KBM-7 (cell line): Measurements from ENCODE around the gene KIF27.
"Not testable (repeated sequence)": the region's sequence is repeated elsewhere in the genome, so short reads cannot be mapped to it uniquely, and the experiment has no call there.

ENCODE experiments used
- DNase-seq: peaks from one replicate; pipeline ENCODE4 v3.0.0-alpha.2; 2015
- in situ Hi-C: fragments of 300-500 bp; cut with MboI; formaldehyde crosslinking; loops from 2 replicates; pipeline ENCODE4 v1.14.3; 2020; ENCODE audit warnings: low sequenced_read_pairs, low pct_unique_long_range_greater_than_20kb, mixed read lengths

The KIF27 gene

DNA sequence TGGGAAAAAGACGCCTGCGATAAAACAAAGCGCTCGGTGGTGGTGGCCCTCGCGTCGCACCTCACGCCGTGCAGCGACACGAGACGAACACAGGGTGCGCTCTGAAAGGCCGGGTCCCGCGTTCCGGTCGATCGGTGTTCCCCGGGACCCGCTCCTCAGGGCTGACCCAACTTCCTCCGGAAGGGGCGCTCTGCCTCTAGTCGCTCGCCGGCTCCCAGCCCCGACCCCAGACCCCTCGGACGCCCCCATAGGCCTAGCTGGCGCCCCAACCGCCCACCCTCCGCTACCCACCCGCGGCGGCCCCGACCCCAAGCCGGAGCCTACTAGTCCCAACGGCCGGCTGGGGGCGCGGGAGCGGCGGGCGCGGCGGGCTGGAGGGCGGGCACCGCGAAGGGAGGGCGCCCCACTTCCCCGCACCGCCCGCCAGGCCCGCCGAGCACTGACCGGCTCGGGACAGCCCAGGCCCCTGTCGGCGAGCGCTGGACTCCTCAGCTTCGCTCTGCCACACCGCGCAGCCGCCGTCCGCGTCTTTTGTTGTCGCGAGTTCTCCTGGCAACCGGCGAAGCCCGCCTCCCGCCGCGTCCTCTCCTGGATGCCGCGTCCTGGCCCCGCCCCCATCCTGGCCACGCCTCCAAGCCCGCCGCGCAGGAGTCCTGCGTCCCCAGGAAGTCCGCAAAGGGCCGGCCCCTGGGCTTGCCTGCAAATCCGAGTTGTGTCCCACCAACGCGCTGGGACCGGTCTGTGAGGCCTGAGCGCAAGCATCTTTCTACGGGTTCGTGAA, at the start of gene KIF27:
Gene KIF27, minus strand, starts transcription at position 506 of the 781 bp plus-strand sequence. CDS start 5,841 bp downstream, outside the sequence.
- in situ Hi-C loops = no loop called here
- peak; percentile 93 for DNase-seq

GRCh38 chr9:83969602-83970001, 48.4 kb upstream of the KIF27 start:
- DNase-seq = no peak
- in situ Hi-C loops = no loop called here

- in situ Hi-C loops = no loop called here
Observed at GRCh38 chr9:83967073-83967472, 45.8 kb upstream of the KIF27 start.

DNA sequence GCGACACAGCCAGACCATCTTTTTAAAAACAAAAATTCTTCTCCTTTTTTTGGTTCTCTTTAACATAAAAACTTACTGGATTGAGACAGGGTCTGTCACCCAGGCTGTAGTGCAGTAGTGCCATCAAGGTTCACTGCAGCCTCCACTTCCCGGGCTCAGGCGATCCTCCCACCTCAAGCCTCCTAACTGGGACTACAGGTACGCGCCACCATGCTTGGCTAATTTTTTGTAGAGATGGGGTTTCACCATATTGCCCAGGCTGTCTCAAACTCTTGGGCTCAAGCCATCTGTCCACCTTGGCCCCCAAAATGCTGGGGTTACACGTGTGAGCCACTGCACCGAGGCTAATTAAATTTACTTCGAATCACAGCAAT, 45.0 kb upstream of the KIF27 start:
- in situ Hi-C loops = no loop called here
- DNase-seq = no peak

More at GRCh38 chr9:83967073-83967472, 45.8 kb upstream of the KIF27 start:
- no peak for DNase-seq

GRCh38 chr9:83965350-83966208, 44.3 kb upstream of the KIF27 start:
- in situ Hi-C loops = no loop called here
- peak; percentile 49 for DNase-seq

- peak; percentile 39 for DNase-seq
- in situ Hi-C loops = no loop called here
Observed at GRCh38 chr9:83964973-83965349, 43.7 kb upstream of the KIF27 start.

- in situ Hi-C loops = no loop called here
- no peak for DNase-seq
Observed at GRCh38 chr9:83962165-83962564, 40.9 kb upstream of the KIF27 start.

GRCh38 chr9:83960991-83961390, 39.8 kb upstream of the KIF27 start:
- DNase-seq = no peak
- in situ Hi-C loops = no loop called here

DNA sequence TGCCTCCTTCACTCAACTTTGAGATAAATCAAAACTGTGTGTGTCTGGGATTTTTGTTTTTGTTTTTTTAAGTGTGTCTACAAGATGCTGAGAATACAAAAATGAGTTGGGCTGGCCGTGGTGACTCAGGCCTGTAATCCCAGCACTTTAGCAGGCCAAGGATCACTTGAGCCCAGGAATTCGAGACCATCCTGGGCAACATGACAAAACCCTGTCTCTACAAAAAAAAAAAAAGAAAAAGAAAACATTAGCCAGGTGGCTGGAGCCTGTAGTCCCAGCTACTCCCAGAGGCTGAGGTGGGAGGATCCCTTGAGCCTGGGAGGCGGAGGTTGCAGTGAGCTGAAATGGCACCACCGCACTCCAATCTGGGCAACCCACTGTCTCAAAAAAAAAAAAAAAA, 37.8 kb upstream of the KIF27 start:
- DNase-seq = no peak
- in situ Hi-C loops = no loop called here

GRCh38 chr9:83957248-83957513, 35.9 kb upstream of the KIF27 start:
- in situ Hi-C loops = no loop called here
- DNase-seq = no peak

GRCh38 chr9:83956436-83957247, 35.4 kb upstream of the KIF27 start:
- DNase-seq = no peak
- in situ Hi-C loops = no loop called here

- in situ Hi-C loops = no loop called here
- peak; percentile 64 for DNase-seq
Observed at GRCh38 chr9:83956086-83956435, 34.8 kb upstream of the KIF27 start.

DNA sequence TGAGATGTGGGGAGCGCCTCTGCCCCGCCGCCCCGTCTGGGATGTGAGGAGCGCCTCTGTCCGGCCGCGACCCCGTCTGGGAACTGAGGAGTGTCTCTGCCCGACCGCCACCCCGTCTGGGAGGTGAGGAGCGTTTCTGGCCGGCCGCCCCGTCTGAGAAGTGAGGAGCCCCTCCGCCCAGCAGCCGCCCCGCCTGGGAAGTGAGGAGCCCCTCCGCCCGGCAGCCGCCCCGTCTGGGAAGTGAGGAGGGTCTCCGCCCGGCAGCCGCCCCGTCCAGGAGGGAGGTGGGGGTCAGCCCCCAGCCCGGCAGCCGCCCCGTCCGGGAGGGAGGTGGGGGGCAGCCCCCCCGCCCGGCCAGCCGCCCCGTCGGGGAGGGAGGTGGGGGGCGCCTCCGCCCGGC, 26.9 kb upstream of the KIF27 start:
- in situ Hi-C loops = loop anchor here (25.0 kb wide), 1 partner anchor 314 kb away; no protein-coding TSS in a partner anchor

GRCh38 chr9:83940590-83941303, 19.5 kb upstream of the KIF27 start:
- in situ Hi-C loops = loop anchor here (25.0 kb wide), 1 partner anchor 322 kb away; no protein-coding TSS in a partner anchor
- DNase-seq = no peak

More for the DNA sequence above, 26.9 kb upstream of the KIF27 start:
- not testable (repeated sequence) for DNase-seq

DNA sequence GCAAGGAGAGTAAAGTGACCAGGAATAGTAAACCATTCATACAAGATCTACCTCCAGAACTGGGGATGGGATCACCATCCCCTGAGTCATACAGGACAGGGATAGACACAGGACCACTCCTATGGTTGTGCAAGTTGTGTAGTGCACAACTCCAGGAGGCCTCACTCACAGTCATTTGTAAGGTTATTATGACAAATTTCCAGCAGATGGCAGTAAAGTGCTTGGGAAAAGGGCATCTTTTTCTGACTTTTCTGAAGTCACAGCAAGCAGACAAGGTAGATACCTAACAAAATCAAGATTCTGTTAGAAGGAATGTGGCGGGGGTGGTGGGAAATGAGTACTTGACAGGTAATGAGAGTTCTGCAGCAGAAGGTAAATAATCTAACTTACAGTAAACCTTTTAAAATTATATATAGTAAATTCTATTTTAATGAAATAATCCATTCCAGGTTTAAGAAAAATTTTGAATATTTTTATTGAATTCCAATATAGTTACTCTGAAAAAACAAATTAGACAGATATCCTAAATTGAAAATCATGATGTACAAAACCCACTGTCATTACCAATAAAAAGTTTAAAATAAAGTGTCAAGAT, 16.7 kb upstream of the KIF27 start:
- in situ Hi-C loops = loop anchor here (25.0 kb wide), 1 partner anchor 324 kb away; no protein-coding TSS in a partner anchor
- peak; percentile 80 for DNase-seq

GRCh38 chr9:83936523-83936922, 15.3 kb upstream of the KIF27 start:
- DNase-seq = no peak
- in situ Hi-C loops = loop anchor here (25.0 kb wide), 1 partner anchor 326 kb away; no protein-coding TSS in a partner anchor

DNA sequence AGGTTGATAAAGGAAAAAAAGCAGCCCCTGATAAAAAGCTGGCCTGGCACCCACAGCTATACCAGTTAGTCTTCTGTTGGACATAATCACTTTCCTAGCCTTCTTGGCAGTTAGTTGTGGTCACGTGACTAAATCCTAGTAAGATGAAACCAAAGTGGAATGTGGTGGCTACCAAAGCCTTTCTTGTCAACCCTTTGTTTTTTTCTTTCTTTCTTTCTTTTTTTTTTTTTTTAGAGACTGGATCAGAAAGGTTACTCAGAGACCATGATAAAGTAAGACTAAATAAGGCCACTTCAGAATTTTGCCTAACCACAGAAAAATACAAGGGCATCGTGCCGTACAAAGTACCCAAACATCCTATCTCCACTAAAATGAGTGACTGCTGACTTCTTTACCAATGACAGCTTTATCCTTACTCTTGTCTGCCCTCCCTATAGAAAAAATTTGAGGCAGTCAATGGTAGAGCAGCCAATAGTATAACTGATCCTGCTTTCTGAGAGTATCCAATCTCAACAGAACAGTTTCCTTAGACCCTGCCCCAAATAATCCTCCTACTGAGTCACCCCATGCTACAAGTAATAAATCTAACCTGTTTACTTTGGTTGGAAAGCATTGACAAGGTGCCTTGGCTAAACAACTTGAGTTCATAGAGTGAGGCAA, 14.2 kb upstream of the KIF27 start:
- in situ Hi-C loops = loop anchor here (25.0 kb wide), 1 partner anchor 327 kb away; no protein-coding TSS in a partner anchor

More for the DNA sequence above, 14.2 kb upstream of the KIF27 start:
- DNase-seq = no peak
